IPS DF 4.7 (cell line): ENCODE results near the gene SYNPR.
"Not testable (repeated sequence)": the region's sequence is repeated elsewhere in the genome, so short reads cannot be mapped to it uniquely, and the experiment has no call there.

ENCODE experiments used
- DNase-seq: peaks from one replicate; pipeline ENCODE4 v3.0.0-alpha.2; 2013; ENCODE audit warnings: low spot score; ENCODE audit errors: extremely low read depth

Gene SYNPR

GRCh38 chr3:63613561-63613960, 335.5 kb downstream of the SYNPR start:
- DNase-seq, result no peak

DNA sequence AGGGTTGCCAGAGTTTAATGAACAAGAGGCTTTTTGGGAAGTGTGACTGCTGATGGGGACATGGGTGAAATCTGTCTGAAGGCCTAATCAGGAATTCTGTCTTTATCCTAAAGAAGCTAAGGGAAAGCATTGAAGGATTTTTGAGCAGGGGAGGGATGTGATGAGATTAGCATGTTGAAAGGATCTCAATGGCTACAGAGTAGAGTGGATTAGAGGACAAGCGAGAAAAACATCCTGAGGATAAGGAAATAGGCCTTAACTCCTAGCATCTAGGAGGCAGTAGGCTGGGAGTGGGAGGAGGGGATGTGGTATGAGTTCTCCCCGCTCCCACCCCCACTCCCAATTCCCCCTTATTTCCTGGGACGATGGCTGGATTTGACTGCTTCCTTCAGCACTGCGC, 339.3 kb downstream of the SYNPR start:
- no peak for DNase-seq

- no peak for DNase-seq
These were observed 346.9 kb downstream of the SYNPR start for GRCh38 chr3:63624941-63625560.

DNA sequence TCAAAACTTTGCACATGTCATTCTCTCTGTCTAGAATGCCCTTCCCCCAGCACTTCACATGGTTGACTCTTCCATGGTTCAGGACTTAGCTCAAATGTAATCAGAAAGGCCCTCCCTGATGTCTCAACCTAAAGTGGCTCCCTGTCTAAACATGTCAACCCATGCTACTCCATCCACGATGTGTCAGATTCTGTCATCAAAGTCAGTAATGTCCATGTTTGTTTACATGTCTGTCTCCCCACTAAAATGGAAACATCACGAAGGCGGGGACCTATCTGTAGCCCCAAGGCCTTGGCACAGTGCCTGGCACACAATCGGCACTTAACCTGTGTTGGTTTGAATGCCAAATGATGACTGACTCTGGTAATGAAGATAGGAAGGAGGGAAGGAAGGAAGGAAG, 353.6 kb downstream of the SYNPR start:
- no peak for DNase-seq

DNA sequence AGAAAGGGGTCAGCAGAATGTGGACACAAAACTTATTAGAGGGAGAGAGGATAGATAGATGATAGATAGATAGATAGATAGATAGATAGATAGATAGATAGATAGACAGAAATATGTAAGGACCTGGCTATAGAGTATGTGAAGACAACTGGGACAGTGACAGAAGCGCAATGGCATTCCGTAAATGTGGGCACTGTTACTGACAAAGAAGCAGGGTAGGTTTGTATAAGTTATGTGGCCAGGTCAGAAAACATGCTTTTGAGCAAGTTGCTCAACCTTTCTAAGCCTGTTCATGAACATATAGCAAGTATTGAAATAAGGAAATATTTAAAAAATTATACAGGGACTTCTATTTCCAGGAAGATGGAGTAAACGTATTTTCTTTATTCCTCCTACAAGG, 357.1 kb downstream of the SYNPR start:
- DNase-seq, result no peak

DNA sequence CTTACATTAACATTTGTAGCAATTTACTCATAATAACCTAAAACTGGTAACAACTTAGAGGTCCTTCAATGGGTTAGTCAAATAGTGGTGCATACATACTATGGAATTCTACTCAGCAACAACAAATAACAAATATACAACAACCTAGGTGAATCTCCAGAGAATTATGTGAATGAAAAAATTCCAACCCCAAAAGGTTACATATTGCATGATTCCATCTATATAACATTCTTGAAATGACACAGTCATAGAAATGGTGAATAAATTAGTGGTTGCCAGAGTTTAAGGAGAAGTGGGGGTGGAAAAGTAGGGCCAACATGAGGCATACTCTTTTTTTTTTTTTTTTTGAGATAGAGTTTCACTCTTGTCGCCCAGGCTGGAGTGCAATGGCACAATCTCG, 361.7 kb downstream of the SYNPR start:
- DNase-seq, result no peak

DNA sequence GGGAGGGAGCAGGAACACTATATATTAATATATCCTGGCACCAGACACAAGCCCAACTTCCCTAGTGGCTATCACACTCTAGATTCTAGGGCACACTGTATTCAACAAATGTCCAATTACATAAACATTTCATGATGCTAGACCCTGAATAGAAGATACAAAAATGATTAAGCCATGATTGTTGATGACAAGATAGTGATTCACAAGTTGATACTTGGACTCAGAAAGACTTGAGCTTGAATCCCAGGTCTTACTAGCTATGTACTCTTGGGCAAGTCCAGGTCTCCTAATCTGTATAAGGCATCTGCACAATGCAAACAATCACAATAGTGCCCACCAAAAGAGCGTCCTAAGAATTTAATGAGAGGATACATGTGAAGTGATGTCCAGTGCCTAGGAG, 364.4 kb downstream of the SYNPR start:
- no peak for DNase-seq

DNA sequence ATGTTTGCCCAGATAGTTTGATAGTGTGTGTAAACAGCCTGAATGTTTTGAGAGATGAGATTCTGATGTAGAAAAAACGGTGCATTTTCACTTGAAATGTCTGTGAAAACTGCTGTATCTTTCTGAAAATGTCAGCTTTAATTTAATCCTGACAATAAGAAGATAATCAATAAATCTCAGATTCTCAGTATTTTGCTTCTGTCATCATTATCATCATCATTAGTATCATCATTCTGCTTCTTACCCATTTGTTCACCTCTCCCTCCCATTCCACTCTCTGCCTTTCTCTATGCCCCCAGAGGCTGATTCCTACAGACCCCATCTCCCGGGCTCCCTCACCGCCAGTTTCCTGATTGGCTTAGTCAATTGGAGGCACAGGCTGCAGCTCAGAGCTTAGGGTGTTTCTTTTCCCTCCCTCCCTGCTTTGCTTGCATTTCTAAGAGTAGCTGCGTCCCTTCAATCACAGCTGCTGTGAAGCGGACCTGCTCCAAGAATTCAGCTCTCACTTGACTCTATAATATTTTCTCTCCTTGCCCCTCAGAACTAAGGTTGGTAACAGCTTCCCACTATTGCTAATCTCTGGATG, 366.2 kb downstream of the SYNPR start:
- DNase-seq, result no peak

- DNase-seq, result not testable (repeated sequence)
These were observed 367.0 kb downstream of the SYNPR start for GRCh38 chr3:63644928-63645781.

- DNase-seq, result no peak
These were observed 374.1 kb downstream of the SYNPR start, which contains the start of gene SNTN for GRCh38 chr3:63652066-63652725. TSS of gene SNTN (plus strand) at chr3:63652675. CDS start at chr3:63652688, 13 bp downstream.

DNA sequence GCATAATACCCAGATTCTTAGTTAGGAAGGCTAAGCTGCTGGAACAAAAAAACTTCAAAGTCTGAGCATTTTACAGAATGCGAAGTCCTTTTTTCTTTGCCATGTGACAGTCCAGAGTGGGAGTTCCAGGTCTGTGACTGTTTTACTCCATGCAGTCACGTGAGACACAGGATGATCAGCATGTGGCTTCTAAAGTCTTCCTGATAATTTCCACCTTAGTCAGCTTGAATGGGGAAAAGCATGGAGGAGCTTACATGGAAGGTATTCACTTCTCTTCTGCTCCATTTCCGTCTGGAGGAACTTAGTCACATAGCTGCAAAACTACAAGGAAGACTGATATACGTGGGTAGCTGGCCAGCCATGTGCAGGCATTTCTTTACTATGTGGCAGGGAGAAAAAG, 376.1 kb downstream of the SYNPR start:
- DNase-seq, result no peak

- no peak for DNase-seq
These were observed 376.8 kb downstream of the SYNPR start for GRCh38 chr3:63654931-63655330.

- DNase-seq, result no peak
These were observed 377.4 kb downstream of the SYNPR start for GRCh38 chr3:63655519-63655918.

- no peak for DNase-seq
These were observed 378.7 kb downstream of the SYNPR start for GRCh38 chr3:63656786-63657185.

- DNase-seq, result no peak
These were observed 383.1 kb downstream of the SYNPR start for GRCh38 chr3:63661242-63661641.

DNA sequence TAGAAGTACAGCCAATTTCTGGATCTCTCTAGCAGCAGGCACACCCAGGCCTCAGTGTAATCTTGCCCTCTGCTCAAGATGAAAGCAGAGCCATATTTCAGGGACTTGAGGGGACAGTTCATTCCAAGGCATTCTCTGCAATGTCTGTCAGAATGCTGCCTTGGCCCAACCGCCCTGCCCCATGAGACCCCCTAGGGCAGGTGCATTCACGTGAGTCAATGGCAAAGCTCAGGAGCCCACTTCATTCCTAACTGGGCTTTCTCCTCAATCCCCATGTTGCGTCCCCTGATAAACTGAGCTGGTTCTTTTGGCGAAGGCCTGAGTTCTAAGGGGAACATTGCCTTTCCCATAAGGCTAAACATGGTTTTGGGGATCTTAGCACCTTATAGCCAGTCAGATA, 383.9 kb downstream of the SYNPR start:
- DNase-seq, result no peak

- no peak for DNase-seq
These were observed 384.4 kb downstream of the SYNPR start for GRCh38 chr3:63662500-63662899.
